ENCODE data around the gene CDADC1. TPM values are rescaled to one million over a fixed set of nuclear protein-coding genes. Genes with fewer than 3 reads are reported as not detected.

The CDADC1 gene
- total and polyA plus RNA-seq, 2 donors (not counting 3 experiments of a cell fraction or from before 2014, with no cell fraction given): 2.4 to 9.1 TPM

DNA sequence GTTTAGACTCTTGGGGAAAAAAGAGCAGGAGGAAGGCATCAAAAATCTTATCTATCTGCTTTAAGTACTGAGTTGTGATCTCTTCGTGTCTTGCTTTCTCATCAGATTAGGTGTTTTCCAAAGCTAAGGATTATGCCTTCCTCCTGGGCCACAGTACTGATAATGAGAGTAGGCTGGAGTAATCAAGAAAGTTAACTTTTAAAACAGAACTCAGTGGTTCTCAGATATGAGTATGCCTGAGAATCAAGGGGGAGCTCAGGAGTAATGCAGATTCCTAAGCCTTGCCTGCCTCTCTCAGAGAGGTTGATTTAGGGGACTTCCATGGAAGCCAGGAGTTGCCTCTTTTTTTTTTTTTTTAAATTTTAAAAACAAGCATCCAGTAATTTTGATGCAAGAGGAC lies 23.5 kb downstream of the CDADC1 start:
- Histone ChIP-seq H4K20me1 (replicated peaks; ENCODE audit: control insufficient read depth, extremely low read depth, insufficient read depth, low read length) (no peaks in the 10 kb centered on the region), H3K27me3 (ENCODE audit: control insufficient read depth in 2 of 2, insufficient read depth in 2 of 2, low read length in 2 of 2) (no peaks in the 10 kb centered on the region), H3K9ac (replicated peaks; ENCODE audit: extremely low read depth, insufficient read depth, low read length) (no peak overlapping the region), H3K9me3 (replicated peaks; ENCODE audit: control insufficient read depth, insufficient read depth, low read length) (no peaks in the 10 kb centered on the region), H3K4me2 (ENCODE audit: insufficient read depth, low read length) (no peak overlapping the region), H3K4me1 (ENCODE audit: control insufficient read depth, extremely low read depth, insufficient read depth, low read length) (no peaks in the 10 kb centered on the region), H3K79me2 (ENCODE audit: control insufficient read depth, insufficient read depth, low read length) (no peaks in the 10 kb centered on the region), H3K4me3 (replicated peaks in 1 of 3; ENCODE audit: insufficient read depth in 1 of 3, low read depth in 1 of 3, low read length in 3 of 3) (no peak overlapping the region), H3K36me3 (ENCODE audit: control insufficient read depth in 2 of 2, extremely low read depth in 1 of 2, insufficient read depth in 2 of 2, low read length in 2 of 2) (peaks cover 0 to 6% of the 10 kb centered on the region in 2 experiments), H2AFZ (ENCODE audit: low read depth, low read length) (no peak overlapping the region), H3K9me1 (replicated peaks; ENCODE audit: control insufficient read depth, extremely low read depth, insufficient read depth, low read length) (no peaks in the 10 kb centered on the region), H3K27ac (ENCODE audit: insufficient read depth, low read depth, low read length) (no peak overlapping the region)
- ChIA-PET POLR2A (no interaction called here), CTCF (interaction anchor here (1.1 to 2.4 kb wide), 2 partner anchors 10 to 97 kb away, joined by 3 to 14 read pairs; no protein-coding TSS in a partner anchor)
- dilution Hi-C loops (cut with MboI; ENCODE audit: extremely low pct_ligation_motif_present, low sequenced_read_pairs) (no loop called here), intact Hi-C loops (cut with micrococcal nuclease) (no loop called here)
- TF ChIP-seq GATA2 (IDR thresholded peaks at IDR 0.05; ENCODE audit: insufficient read depth, insufficient read length, low read depth, low read length) (no peak), FOS (IDR thresholded peaks at IDR 0.05; ENCODE audit: borderline replicate concordance, insufficient read depth, low read length) (no peak), JUN (IDR thresholded peaks at IDR 0.05; ENCODE audit: borderline replicate concordance, insufficient read depth, insufficient read length, low read depth) (no peak), POLR2AphosphoS5 (IDR thresholded peaks at IDR 0.05; ENCODE audit: insufficient read depth, low read depth, low read length) (no peak), MYC (IDR thresholded peaks at IDR 0.05; ENCODE audit: low read depth, low read length) (no peak), POLR2A (IDR thresholded peaks at IDR 0.05; ENCODE audit: low read depth, low read length) (no peak), EZH2 (IDR thresholded peaks at IDR 0.05; ENCODE audit: borderline replicate concordance, low read depth, low read length, severe bottlenecking) (no peak)
- TF ChIP-seq, protein P1, sequence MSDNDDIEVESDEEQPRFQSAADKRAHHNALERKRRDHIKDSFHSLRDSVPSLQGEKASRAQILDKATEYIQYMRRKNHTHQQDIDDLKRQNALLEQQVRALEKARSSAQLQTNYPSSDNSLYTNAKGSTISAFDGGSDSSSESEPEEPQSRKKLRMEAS (IDR thresholded peaks at IDR 0.05; ENCODE audit: insufficient read depth, insufficient read length): no peak
- TF ChIP-seq, protein P2, sequence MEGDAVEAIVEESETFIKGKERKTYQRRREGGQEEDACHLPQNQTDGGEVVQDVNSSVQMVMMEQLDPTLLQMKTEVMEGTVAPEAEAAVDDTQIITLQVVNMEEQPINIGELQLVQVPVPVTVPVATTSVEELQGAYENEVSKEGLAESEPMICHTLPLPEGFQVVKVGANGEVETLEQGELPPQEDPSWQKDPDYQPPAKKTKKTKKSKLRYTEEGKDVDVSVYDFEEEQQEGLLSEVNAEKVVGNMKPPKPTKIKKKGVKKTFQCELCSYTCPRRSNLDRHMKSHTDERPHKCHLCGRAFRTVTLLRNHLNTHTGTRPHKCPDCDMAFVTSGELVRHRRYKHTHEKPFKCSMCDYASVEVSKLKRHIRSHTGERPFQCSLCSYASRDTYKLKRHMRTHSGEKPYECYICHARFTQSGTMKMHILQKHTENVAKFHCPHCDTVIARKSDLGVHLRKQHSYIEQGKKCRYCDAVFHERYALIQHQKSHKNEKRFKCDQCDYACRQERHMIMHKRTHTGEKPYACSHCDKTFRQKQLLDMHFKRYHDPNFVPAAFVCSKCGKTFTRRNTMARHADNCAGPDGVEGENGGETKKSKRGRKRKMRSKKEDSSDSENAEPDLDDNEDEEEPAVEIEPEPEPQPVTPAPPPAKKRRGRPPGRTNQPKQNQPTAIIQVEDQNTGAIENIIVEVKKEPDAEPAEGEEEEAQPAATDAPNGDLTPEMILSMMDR (IDR thresholded peaks at IDR 0.05; ENCODE audit: extremely low read depth in 1 of 2, insufficient read depth in 1 of 2, low read depth in 1 of 2, low read length in 2 of 2): no peak
- no TSS peak for BruUV-seq (replicated peaks)
- FAIRE-seq: no peak
- DNase-seq (ENCODE audit: low read depth, low spot score): no peak
